Measurements from ENCODE around the gene PML. TPM values are rescaled to one million over a fixed set of nuclear protein-coding genes. Genes with fewer than 3 reads are reported as not detected.

The PML gene
- total RNA-seq, 2 experiments from 2014 or later = 133 to 138 TPM

GRCh38 chr15:73982222-73982962 is 12.1 kb upstream of the PML start:
- peaks cover 6% of the 10 kb centered on the region for H3K27me3 Mint-ChIP-seq
- CTCF ChIA-PET = interaction anchor here (0.7 to 1.9 kb wide), 5 partner anchors 8 to 13 kb away, joined by 3 to 7 read pairs (median 3); partner anchors contain the start of gene PML
- H3K9me3 Mint-ChIP-seq = no peaks in the 10 kb centered on the region
- peak overlapping the region; percentile 74 for H3K27ac Mint-ChIP-seq
- H3K4me3 Mint-ChIP-seq = no peak overlapping the region
- peak; percentile 45 for DNase-seq
- POLR2A ChIA-PET = interaction anchor here (1.0 to 2.7 kb wide), 4 partner anchors 9 to 14 kb away, joined by 3 to 16 read pairs (median 6); partner anchors contain the start of genes PML and STOML1
- peaks cover 32% of the 10 kb centered on the region for H3K4me1 Mint-ChIP-seq
- no peaks in the 10 kb centered on the region for H3K36me3 Mint-ChIP-seq (ENCODE audit: low read depth)

- Mint-ChIP-seq H3K4me3 (no peak overlapping the region), H3K27ac (no peak overlapping the region), H3K4me1 (peaks cover 32% of the 10 kb centered on the region), H3K27me3 (peaks cover 3% of the 10 kb centered on the region), H3K36me3 (ENCODE audit: low read depth) (no peaks in the 10 kb centered on the region), H3K9me3 (no peaks in the 10 kb centered on the region)
- ChIA-PET CTCF (no interaction called here), POLR2A (interaction anchor here (0.9 to 2.7 kb wide), 4 partner anchors 9 to 13 kb away, joined by 3 to 16 read pairs (median 4); partner anchors contain the start of gene PML)
- no peak for DNase-seq
Measured at GRCh38 chr15:73983211-73983727, 11.2 kb upstream of the PML start.

GRCh38 chr15:73983773-73984172 is 10.7 kb upstream of the PML start:
- Mint-ChIP-seq H3K4me3 (no peak overlapping the region), H3K27ac (no peak overlapping the region), H3K27me3 (peaks cover 3% of the 10 kb centered on the region), H3K4me1 (peaks cover 32% of the 10 kb centered on the region), H3K9me3 (no peaks in the 10 kb centered on the region), H3K36me3 (ENCODE audit: low read depth) (no peaks in the 10 kb centered on the region)
- no peak for DNase-seq
- POLR2A ChIA-PET = interaction anchor here (0.9 to 2.7 kb wide), 3 partner anchors 9 to 13 kb away, joined by 3 to 16 read pairs (median 4); partner anchors contain the start of gene PML
- CTCF ChIA-PET = interaction anchor here (2.2 kb wide), 1 partner anchor 12 kb away, joined by 8 read pairs; no protein-coding TSS in a partner anchor

GRCh38 chr15:73984208-73984979 is 10.1 kb upstream of the PML start:
- no peaks in the 10 kb centered on the region for H3K9me3 Mint-ChIP-seq
- H3K4me3 Mint-ChIP-seq = no peak overlapping the region
- ChIA-PET POLR2A (interaction anchor here (1.3 kb wide), 1 partner anchor 12 kb away, joined by 4 read pairs; no protein-coding TSS in a partner anchor), CTCF (interaction anchor here (2.2 kb wide), 1 partner anchor 12 kb away, joined by 8 read pairs; no protein-coding TSS in a partner anchor)
- DNase-seq = no peak
- H3K27me3 Mint-ChIP-seq = no peaks in the 10 kb centered on the region
- no peaks in the 10 kb centered on the region for H3K36me3 Mint-ChIP-seq (ENCODE audit: low read depth)
- peaks cover 32% of the 10 kb centered on the region for H3K4me1 Mint-ChIP-seq
- no peak overlapping the region for H3K27ac Mint-ChIP-seq

GRCh38 chr15:73985101-73985873 is 9.2 kb upstream of the PML start:
- no peak overlapping the region for H3K27ac Mint-ChIP-seq
- ChIA-PET CTCF (interaction anchor here (1.4 to 2.2 kb wide), 3 partner anchors 13 to 63 kb away, joined by 3 to 8 read pairs (median 3); no protein-coding TSS in a partner anchor), POLR2A (interaction anchor here (1.1 to 1.3 kb wide), 2 partner anchors 9 to 11 kb away, joined by 4 to 6 read pairs; partner anchors contain the start of gene PML)
- no peaks in the 10 kb centered on the region for H3K27me3 Mint-ChIP-seq
- DNase-seq = no peak
- H3K4me3 Mint-ChIP-seq = no peak overlapping the region
- H3K9me3 Mint-ChIP-seq = no peaks in the 10 kb centered on the region
- H3K4me1 Mint-ChIP-seq = peaks cover 35% of the 10 kb centered on the region
- H3K36me3 Mint-ChIP-seq (ENCODE audit: low read depth) = no peaks in the 10 kb centered on the region

GRCh38 chr15:73986055-73986775 is 8.3 kb upstream of the PML start:
- Mint-ChIP-seq H3K9me3 (no peaks in the 10 kb centered on the region), H3K36me3 (ENCODE audit: low read depth) (no peaks in the 10 kb centered on the region), H3K27ac (no peak overlapping the region), H3K27me3 (no peaks in the 10 kb centered on the region), H3K4me1 (peaks cover 34% of the 10 kb centered on the region), H3K4me3 (no peak overlapping the region)
- CTCF ChIA-PET = interaction anchor here (0.6 to 2.2 kb wide), 5 partner anchors 13 to 140 kb away, joined by 3 to 9 read pairs (median 5); no protein-coding TSS in a partner anchor
- no peak for DNase-seq
- POLR2A ChIA-PET = interaction anchor here (1.1 kb wide), 1 partner anchor 8 kb away, joined by 6 read pairs; the partner anchor contains the start of gene PML

GRCh38 chr15:73986776-73987056 is 7.8 kb upstream of the PML start:
- CTCF ChIA-PET = interaction anchor here (1.6 to 1.8 kb wide), 2 partner anchors 14 to 28 kb away, joined by 3 to 9 read pairs; no protein-coding TSS in a partner anchor
- POLR2A ChIA-PET = no interaction called here
- Mint-ChIP-seq H3K27ac (no peak overlapping the region), H3K9me3 (no peaks in the 10 kb centered on the region), H3K27me3 (no peaks in the 10 kb centered on the region), H3K36me3 (ENCODE audit: low read depth) (no peaks in the 10 kb centered on the region), H3K4me1 (peaks cover 35% of the 10 kb centered on the region), H3K4me3 (no peak overlapping the region)
- no peak for DNase-seq

GRCh38 chr15:73987250-73987649 is 7.3 kb upstream of the PML start:
- Mint-ChIP-seq H3K9me3 (no peaks in the 10 kb centered on the region), H3K4me1 (peaks cover 30% of the 10 kb centered on the region), H3K27ac (no peak overlapping the region), H3K27me3 (no peaks in the 10 kb centered on the region), H3K36me3 (ENCODE audit: low read depth) (no peaks in the 10 kb centered on the region), H3K4me3 (no peak overlapping the region)
- POLR2A ChIA-PET = no interaction called here
- DNase-seq = no peak
- CTCF ChIA-PET = interaction anchor here (1.8 kb wide), 1 partner anchor 14 kb away, joined by 9 read pairs; no protein-coding TSS in a partner anchor

- Mint-ChIP-seq H3K27me3 (no peaks in the 10 kb centered on the region), H3K4me1 (peaks cover 31% of the 10 kb centered on the region), H3K27ac (no peak overlapping the region), H3K4me3 (no peak overlapping the region), H3K9me3 (no peaks in the 10 kb centered on the region), H3K36me3 (ENCODE audit: low read depth) (no peaks in the 10 kb centered on the region)
- CTCF ChIA-PET = interaction anchor here (1.8 kb wide), 1 partner anchor 15 kb away, joined by 9 read pairs; no protein-coding TSS in a partner anchor
- DNase-seq = no peak
- POLR2A ChIA-PET = no interaction called here
Measured at GRCh38 chr15:73987681-73988444, 6.7 kb upstream of the PML start.

- Mint-ChIP-seq H3K27me3 (no peaks in the 10 kb centered on the region), H3K27ac (no peak overlapping the region), H3K9me3 (no peaks in the 10 kb centered on the region), H3K4me1 (peaks cover 38% of the 10 kb centered on the region), H3K36me3 (ENCODE audit: low read depth) (no peaks in the 10 kb centered on the region), H3K4me3 (no peak overlapping the region)
- ChIA-PET CTCF (interaction anchor here (1.1 to 8.6 kb wide), 2 partner anchors 15 to 24 kb away, joined by 3 to 89 read pairs; no protein-coding TSS in a partner anchor), POLR2A (interaction anchor here (8.4 kb wide), 1 partner anchor 17 kb away, joined by 78 read pairs; no protein-coding TSS in a partner anchor)
- no peak for DNase-seq
Measured at GRCh38 chr15:73988445-73988969, 6.0 kb upstream of the PML start.
